ENCODE measurements around the gene RNF157. TPM values are rescaled to one million over a fixed set of nuclear protein-coding genes. Genes with fewer than 3 reads are reported as not detected.

The RNF157 gene
- total and polyA plus RNA-seq, 12 donors = 2.3 to 6.1 (median 4.5) TPM

DNA sequence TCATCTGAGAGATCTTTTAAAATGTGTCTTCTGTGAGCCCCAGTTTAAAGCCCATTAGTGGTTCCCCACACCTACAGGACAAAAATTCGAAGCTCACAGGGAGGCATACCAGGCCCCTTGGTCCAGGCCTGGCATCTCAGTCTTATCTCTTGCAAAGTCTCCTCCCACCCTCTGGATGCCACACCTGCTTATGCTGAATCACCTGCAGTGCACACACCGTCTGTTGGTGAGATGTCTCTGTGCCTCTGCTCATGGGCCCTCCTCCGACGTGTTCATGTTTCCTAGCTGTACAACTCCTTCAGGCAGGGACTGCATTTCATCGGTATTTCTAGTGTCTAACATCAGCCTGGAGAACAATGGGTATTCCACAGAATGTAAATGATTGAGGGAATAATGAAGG, 41.6 kb downstream of the RNF157 start:
- 91 to 95% (median 93%) methylated on average over 5 of the region's 5 CpGs for WGBS, 4 donors
- intact Hi-C loops (cut with DNase I) = no loop called here
- Histone ChIP-seq H3K36me3 (replicated peaks in 1 of 2) (no peaks in the 10 kb centered on the region), H3K27me3 (no peaks in the 10 kb centered on the region), H3K4me3 (no peak overlapping the region), H3K9me3 (replicated peaks in 1 of 3) (no peaks in the 10 kb centered on the region), H3K27ac (no peak overlapping the region), H3K4me1 (replicated peaks in 1 of 2) (no peaks in the 10 kb centered on the region)
- no peak for TF ChIP-seq POLR2A (IDR thresholded peaks at IDR 0.05)
- TF ChIP-seq, protein P1, sequence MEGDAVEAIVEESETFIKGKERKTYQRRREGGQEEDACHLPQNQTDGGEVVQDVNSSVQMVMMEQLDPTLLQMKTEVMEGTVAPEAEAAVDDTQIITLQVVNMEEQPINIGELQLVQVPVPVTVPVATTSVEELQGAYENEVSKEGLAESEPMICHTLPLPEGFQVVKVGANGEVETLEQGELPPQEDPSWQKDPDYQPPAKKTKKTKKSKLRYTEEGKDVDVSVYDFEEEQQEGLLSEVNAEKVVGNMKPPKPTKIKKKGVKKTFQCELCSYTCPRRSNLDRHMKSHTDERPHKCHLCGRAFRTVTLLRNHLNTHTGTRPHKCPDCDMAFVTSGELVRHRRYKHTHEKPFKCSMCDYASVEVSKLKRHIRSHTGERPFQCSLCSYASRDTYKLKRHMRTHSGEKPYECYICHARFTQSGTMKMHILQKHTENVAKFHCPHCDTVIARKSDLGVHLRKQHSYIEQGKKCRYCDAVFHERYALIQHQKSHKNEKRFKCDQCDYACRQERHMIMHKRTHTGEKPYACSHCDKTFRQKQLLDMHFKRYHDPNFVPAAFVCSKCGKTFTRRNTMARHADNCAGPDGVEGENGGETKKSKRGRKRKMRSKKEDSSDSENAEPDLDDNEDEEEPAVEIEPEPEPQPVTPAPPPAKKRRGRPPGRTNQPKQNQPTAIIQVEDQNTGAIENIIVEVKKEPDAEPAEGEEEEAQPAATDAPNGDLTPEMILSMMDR (IDR thresholded peaks at IDR 0.05) = no peak
- DNase-seq = no peak

DNA sequence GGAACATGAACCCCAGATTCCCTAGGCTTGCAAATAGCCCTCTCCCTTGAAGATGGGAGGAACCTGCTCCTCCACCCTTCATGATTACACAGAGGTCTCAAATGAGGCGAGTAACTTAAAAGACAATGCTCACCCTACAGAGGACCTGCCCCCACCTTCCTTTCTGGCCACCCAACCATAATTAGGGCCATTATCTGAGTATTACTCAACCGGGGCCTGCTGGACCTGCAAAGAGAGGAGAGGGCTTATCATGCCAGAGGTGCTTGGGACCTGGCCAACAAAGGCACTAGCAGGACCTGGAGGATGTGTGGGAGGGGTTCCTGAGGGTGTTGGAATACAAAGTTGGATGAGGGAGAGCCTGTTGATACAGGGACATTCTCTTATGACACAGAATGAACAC, 42.4 kb downstream of the RNF157 start:
- no peak overlapping the region for H3K4me3 ChIP-seq
- WGBS, 4 donors = 87 to 95% (median 90%) methylated on average over 2 of the region's 2 CpGs
- no peaks in the 10 kb centered on the region for H3K36me3 ChIP-seq (replicated peaks in 1 of 2)
- intact Hi-C loops (cut with DNase I) = no loop called here
- DNase-seq = no peak
- H3K27me3 ChIP-seq = no peaks in the 10 kb centered on the region
- H3K9me3 ChIP-seq (replicated peaks in 1 of 3) = no peaks in the 10 kb centered on the region
- no peak overlapping the region for H3K27ac ChIP-seq
- no peaks in the 10 kb centered on the region for H3K4me1 ChIP-seq (replicated peaks in 1 of 2)
- TF ChIP-seq, protein P1 (IDR thresholded peaks at IDR 0.05) = no peak
- TF ChIP-seq POLR2A (IDR thresholded peaks at IDR 0.05) = no peak

DNA sequence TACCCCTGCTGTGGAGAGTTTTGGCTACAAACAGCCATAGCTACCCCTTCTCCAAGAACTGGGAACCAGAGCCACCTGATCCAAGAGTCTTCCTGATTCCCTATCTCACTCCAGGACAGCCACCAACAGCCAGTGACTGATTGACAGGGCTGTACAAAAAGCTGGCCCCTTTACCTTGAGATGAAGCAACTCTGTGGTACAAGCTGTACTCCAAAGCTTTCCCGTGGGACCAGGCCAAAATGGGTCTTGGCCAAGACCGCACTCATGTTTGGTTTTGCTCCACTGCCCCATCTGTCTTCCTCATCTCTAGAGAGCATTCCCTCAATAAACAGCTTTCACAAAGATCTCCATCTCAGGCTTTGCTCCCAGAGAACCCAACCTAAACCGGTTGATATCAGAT, 43.6 kb downstream of the RNF157 start:
- no peak overlapping the region for H3K27ac ChIP-seq

DNA sequence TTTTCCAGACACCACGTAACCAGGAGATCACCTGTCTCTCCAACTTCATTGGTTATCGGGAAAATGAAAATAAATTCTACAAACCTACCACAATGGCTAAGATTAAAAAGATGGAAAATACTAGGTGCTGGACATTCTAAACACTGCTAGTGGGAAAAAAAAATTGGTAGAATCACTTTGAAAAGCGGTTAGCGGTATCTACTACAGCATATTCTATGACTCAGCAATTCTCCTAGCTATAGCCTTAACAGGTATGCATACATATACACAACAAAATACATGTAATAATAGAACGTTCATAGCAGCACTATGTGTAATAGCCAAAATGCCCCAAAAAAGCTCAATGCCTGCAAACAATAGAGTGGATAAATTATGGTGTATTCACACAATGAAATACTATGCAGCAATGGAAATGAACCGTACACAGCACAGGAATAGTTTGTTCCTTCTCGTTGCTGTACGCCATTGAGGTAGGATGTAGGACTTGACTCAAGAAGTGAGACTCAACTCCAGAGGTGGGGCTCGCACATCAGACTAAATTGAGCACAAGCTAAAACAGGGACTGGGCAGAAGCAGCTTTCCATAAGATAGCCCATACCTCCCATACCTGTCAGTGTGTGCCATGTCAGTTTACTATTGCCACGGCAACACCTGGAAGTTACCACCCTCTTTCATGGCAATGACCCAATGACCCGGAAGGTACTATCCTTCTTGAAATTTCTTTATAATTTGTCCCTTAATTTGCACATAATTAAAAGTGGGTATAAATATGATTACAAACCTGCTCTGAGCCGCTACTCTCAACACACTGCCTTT, 44.8 kb downstream of the RNF157 start:
- 95 to 97% (median 96%) methylated on average over 12 of the region's 12 CpGs for WGBS, 4 donors
- intact Hi-C loops (cut with DNase I) = no loop called here
- H3K4me1 ChIP-seq (replicated peaks in 1 of 2) = no peaks in the 10 kb centered on the region
- no peaks in the 10 kb centered on the region for H3K27me3 ChIP-seq
- TF ChIP-seq POLR2A (IDR thresholded peaks at IDR 0.05) = no peak
- TF ChIP-seq, protein P1 (IDR thresholded peaks at IDR 0.05) = no peak
- H3K4me3 ChIP-seq = no peak overlapping the region
- no peak for DNase-seq
- no peaks in the 10 kb centered on the region for H3K36me3 ChIP-seq (replicated peaks in 1 of 2)
- no peak overlapping the region for H3K27ac ChIP-seq
- no peaks in the 10 kb centered on the region for H3K9me3 ChIP-seq (replicated peaks in 1 of 3)

More for the DNA sequence above, 43.6 kb downstream of the RNF157 start:
- Histone ChIP-seq H3K36me3 (replicated peaks in 1 of 2) (no peaks in the 10 kb centered on the region), H3K4me1 (replicated peaks in 1 of 2) (no peaks in the 10 kb centered on the region), H3K9me3 (replicated peaks in 1 of 3) (no peaks in the 10 kb centered on the region), H3K4me3 (no peak overlapping the region), H3K27me3 (no peaks in the 10 kb centered on the region)
- intact Hi-C loops (cut with DNase I) = no loop called here
- TF ChIP-seq POLR2A (IDR thresholded peaks at IDR 0.05) = no peak
- TF ChIP-seq, protein P1 (IDR thresholded peaks at IDR 0.05) = no peak
- WGBS, 4 donors = 55 to 79% (median 72%) methylated on average over 3 of the region's 3 CpGs
- DNase-seq = peak in 3 of 7 donors; percentile 22 to 58 (median 36)

Measured in adrenal gland (tissue), 12 donors.